ENCODE results near the gene NUDT3. TPM values are rescaled to one million over a fixed set of nuclear protein-coding genes. Genes with fewer than 3 reads are reported as not detected.

NUDT3 gene
- polyA plus RNA-seq, 1 of the 3 experiments (the other 2 are of a cell fraction), result 11.9 TPM

DNA sequence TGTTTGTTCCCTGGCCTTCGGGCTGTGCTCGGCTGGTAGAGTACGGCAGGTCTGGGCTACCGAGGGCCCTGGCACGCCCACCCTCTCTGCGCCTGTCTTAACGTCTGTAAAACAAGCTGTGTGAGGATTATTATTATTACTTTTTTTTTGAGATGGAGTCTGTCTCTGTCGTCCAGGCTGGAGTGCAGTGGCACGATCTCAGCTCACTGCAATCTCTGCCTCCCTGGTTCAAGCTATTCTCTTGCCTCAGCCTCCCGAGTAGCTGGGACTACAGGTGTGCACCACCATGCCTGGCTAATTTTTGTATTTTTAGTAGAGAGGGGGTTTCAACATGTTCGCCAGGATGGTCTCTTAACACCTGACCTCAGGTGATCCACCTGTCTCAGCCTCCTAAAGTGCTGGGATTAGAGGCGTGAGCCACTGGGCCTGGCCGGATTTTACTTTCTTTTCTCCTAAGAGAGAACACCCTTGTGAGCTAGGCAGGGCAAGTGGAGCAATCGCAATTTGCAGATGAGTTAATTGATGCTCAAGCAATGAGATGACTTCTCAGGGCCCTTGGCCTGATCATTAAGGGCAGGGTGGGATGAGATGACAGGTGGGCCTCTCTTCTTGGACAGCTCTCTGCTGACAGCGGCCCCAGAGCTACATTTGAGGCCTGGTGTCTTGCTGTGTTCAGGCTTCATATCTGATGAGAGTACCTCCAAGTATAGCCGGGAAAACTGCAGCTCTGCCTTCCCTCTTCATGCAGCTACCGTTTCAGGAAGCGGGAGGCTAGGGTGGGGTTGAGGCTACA is 142.8 kb downstream of the NUDT3 start (continued):
- TF ChIP-seq YY1 (IDR thresholded peaks at IDR 0.05; ENCODE audit: low read depth), result no peak
- TF ChIP-seq TEAD4 (IDR thresholded peaks at IDR 0.05; ENCODE audit: borderline replicate concordance, insufficient read depth), result no peak
- TF ChIP-seq, protein P1, sequence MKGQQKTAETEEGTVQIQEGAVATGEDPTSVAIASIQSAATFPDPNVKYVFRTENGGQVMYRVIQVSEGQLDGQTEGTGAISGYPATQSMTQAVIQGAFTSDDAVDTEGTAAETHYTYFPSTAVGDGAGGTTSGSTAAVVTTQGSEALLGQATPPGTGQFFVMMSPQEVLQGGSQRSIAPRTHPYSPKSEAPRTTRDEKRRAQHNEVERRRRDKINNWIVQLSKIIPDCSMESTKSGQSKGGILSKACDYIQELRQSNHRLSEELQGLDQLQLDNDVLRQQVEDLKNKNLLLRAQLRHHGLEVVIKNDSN (IDR thresholded peaks at IDR 0.05; ENCODE audit: borderline replicate concordance, low read depth), result no peak
- TF ChIP-seq EZH2phosphoT487 (IDR thresholded peaks at IDR 0.05; ENCODE audit: borderline replicate concordance, low read depth), result no peak
- TF ChIP-seq FOSL2 (IDR thresholded peaks at IDR 0.05; ENCODE audit: borderline replicate concordance, low read depth), result no peak
- TF ChIP-seq GATA2 (CRISPR knock-in tag; IDR thresholded peaks at IDR 0.05), result no peak
- TF ChIP-seq JUND (IDR thresholded peaks at IDR 0.05), result no peak
- TF ChIP-seq MEF2A (IDR thresholded peaks at IDR 0.05; ENCODE audit: borderline replicate concordance, low read depth), result no peak

DNA sequence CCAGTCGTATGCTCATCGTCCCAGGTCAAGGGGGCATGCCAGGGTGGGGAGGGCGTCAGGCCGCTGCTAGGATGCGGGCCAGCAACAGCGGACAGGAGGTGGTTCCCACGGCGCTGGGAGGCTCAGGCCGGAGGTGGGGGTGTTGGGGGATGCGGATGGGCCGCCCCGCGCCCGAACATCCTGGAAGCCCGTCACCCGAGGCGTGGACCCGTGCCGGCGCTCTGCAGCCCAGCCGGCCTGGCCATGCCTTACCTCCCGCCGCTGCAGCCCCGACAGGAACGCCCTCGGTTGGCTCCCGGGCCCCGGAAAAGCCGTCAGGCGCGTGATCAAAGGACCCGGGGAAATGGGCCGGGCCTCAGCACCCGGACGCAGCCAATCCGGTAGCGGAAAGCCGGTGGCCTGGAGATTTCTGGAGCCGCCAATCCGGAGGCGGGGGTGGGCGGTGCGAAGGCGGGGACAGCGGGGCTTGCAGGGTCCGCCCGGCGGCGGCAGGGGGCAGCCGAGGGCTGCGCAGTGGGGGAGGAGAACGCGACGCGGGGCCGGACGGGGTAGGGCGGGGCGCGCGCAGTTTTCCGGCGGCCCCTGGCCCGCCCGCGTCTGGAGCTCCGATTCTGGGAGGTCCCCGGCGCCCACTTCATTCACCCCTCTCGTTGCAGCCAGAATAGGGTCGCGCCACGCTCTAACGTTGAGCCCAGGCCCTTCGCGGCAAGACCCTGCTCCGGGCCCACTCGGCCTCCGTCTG is 143.6 kb downstream of the NUDT3 start, which contains the start of gene SMIM29:
TSS of gene SMIM29 (minus strand) at position 280 of the 742 bp plus-strand sequence. CDS start 1,215 bp downstream, outside the sequence.
- no peaks in the 10 kb centered on the region for H3K36me3 ChIP-seq (replicated peaks in 1 of 2; ENCODE audit: control insufficient read depth in 1 of 2, insufficient read depth in 2 of 2, low read length in 1 of 2)
- H3K4me3 ChIP-seq (ENCODE audit: low read depth in 2 of 2, low read length in 1 of 2), result peak within 1 kb of the TSS; percentile 72 to 89
- H3K79me2 ChIP-seq (ENCODE audit: insufficient read depth), result peaks cover 28% of the 10 kb centered on the region
- peaks cover 22% of the 10 kb centered on the region in 2 experiments; a peak in 3 of 4 replicates for H3K4me1 ChIP-seq (ENCODE audit: control insufficient read depth in 1 of 2, insufficient read depth in 2 of 2, low read depth in 1 of 2, low read length in 1 of 2)
- no peaks in the 10 kb centered on the region for H3K9me2 ChIP-seq
- H3K4me2 ChIP-seq, result peak within 1 kb of the TSS; percentile 92
- CTCF ChIA-PET, result interaction anchor here (0.6 to 5.6 kb wide), 44 partner anchors 8 to 452 kb away, joined by 3 to 56 read pairs (median 4); partner anchors contain the start of genes HMGA1, NUDT3 and RPS10
- H3K9ac ChIP-seq, result peak within 1 kb of the TSS; percentile 80
- peaks cover 16% of the 10 kb centered on the region for H3F3A ChIP-seq (replicated peaks; ENCODE audit: insufficient read depth)
- H3K9me3 ChIP-seq, result no peaks in the 10 kb centered on the region
- H2AFZ ChIP-seq (ENCODE audit: low read depth), result peak within 1 kb of the TSS; percentile 80
- peak within 1 kb of the TSS; percentile 78 to 97 for H3K27ac ChIP-seq (ENCODE audit: low read depth in 2 of 2, low read length in 1 of 2)
- DNase-seq, result peak; percentile 98
- no peaks in the 10 kb centered on the region for H4K20me1 ChIP-seq (ENCODE audit: insufficient read depth)
- H3K27me3 ChIP-seq (ENCODE audit: insufficient read depth), result no peaks in the 10 kb centered on the region
- WGBS (ENCODE audit: low lambda C conversion rate), result 2% methylated on average over 11 of the region's 79 CpGs
- POLR2A ChIA-PET, result interaction anchor here (0.6 to 2.3 kb wide), 7 partner anchors 8 to 168 kb away, joined by 3 to 9 read pairs (median 4); partner anchors contain the start of gene HMGA1
- TF ChIP-seq, protein P2, sequence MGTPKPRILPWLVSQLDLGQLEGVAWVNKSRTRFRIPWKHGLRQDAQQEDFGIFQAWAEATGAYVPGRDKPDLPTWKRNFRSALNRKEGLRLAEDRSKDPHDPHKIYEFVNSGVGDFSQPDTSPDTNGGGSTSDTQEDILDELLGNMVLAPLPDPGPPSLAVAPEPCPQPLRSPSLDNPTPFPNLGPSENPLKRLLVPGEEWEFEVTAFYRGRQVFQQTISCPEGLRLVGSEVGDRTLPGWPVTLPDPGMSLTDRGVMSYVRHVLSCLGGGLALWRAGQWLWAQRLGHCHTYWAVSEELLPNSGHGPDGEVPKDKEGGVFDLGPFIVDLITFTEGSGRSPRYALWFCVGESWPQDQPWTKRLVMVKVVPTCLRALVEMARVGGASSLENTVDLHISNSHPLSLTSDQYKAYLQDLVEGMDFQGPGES (IDR thresholded peaks at IDR 0.05; ENCODE audit: low read depth, low read length), result no peak
- TF ChIP-seq RCOR1 (IDR thresholded peaks at IDR 0.05; ENCODE audit: low read length) (no peak), YY1 (IDR thresholded peaks at IDR 0.05; ENCODE audit: low read depth) (no peak), EZH2phosphoT487 (IDR thresholded peaks at IDR 0.05; ENCODE audit: borderline replicate concordance, low read depth) (no peak), SIN3A (IDR thresholded peaks at IDR 0.05; ENCODE audit: borderline replicate concordance, low read depth, low read length) (peak; percentile 83; the same call in 1 of the 2 replicates), NFIC (IDR thresholded peaks at IDR 0.05; ENCODE audit: borderline replicate concordance) (no peak), FOXM1 (IDR thresholded peaks at IDR 0.05; ENCODE audit: low read depth) (no peak), TEAD4 (IDR thresholded peaks at IDR 0.05; ENCODE audit: borderline replicate concordance, insufficient read depth) (no peak), GABPA (IDR thresholded peaks at IDR 0.05; ENCODE audit: low read depth) (peak; percentile 59), TCF12 (IDR thresholded peaks at IDR 0.05) (no peak), CHD2 (IDR thresholded peaks at IDR 0.05; ENCODE audit: low read length, partially characterized antibody) (no peak), POLR2AphosphoS5 (IDR thresholded peaks at IDR 0.05; ENCODE audit: low read depth, low read length) (peak; percentile 18; the same call in 1 of the 2 replicates), RFX5 (IDR thresholded peaks at IDR 0.05; ENCODE audit: low read length) (peak; percentile 54; the same call in 1 of the 2 replicates), FOXJ3 (CRISPR knock-in tag; IDR thresholded peaks at IDR 0.05) (no peak; the same call in 1 of the 2 replicates), NRF1 (IDR thresholded peaks at IDR 0.05; ENCODE audit: low read depth, low read length) (peak; percentile 32), JUND (IDR thresholded peaks at IDR 0.05) (no peak), ELF1 (IDR thresholded peaks at IDR 0.05) (peak; percentile 34; the same call in 1 of the 2 replicates), SMC3 (IDR thresholded peaks at IDR 0.05; ENCODE audit: low read depth, low read length) (peak; percentile 70), MEF2A (IDR thresholded peaks at IDR 0.05; ENCODE audit: borderline replicate concordance, low read depth) (no peak)
- TF ChIP-seq, protein P1 (IDR thresholded peaks at IDR 0.05; ENCODE audit: borderline replicate concordance, low read depth), result peak; percentile 76
- TF ChIP-seq, protein P3, sequence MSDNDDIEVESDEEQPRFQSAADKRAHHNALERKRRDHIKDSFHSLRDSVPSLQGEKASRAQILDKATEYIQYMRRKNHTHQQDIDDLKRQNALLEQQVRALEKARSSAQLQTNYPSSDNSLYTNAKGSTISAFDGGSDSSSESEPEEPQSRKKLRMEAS (IDR thresholded peaks at IDR 0.05; ENCODE audit: low read depth), result no peak
- TF ChIP-seq, protein P4, sequence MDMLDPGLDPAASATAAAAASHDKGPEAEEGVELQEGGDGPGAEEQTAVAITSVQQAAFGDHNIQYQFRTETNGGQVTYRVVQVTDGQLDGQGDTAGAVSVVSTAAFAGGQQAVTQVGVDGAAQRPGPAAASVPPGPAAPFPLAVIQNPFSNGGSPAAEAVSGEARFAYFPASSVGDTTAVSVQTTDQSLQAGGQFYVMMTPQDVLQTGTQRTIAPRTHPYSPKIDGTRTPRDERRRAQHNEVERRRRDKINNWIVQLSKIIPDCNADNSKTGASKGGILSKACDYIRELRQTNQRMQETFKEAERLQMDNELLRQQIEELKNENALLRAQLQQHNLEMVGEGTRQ (IDR thresholded peaks at IDR 0.05; ENCODE audit: borderline replicate concordance, low read depth, low read length), result no peak
